Keratinocyte (primary cell): Measurements from ENCODE around the gene DNAH11. TPM values are rescaled to one million over a fixed set of nuclear protein-coding genes. Genes with fewer than 3 reads are reported as not detected.

Source experiments
- DNase-seq: peaks from one replicate; pipeline ENCODE4 v3.0.0-alpha.2; 2011; ENCODE audit warnings: low read depth, missing footprints, low spot score
- FAIRE-seq: peaks from 2 replicates; lab custom pipeline; 2011; peaks lifted over from hg19 to GRCh38; lab: Jason Lieb, UNC
- H2AFZ ChIP-seq: 2 replicates; pipeline ENCODE4 v1.6.0; 2012; ENCODE audit warnings: low read length, control low read depth, inconsistent platforms; ENCODE audit not compliant: control insufficient read depth
- H3K27ac ChIP-seq: 2 replicates; pipeline ENCODE4 v1.5.1; 2011; ENCODE audit warnings: low read length; ENCODE audit not compliant: control insufficient read depth, insufficient read depth
- H3K27me3 ChIP-seq: 3 replicates; pipeline ENCODE4 v1.6.0; 2011; ENCODE audit warnings: low read length; ENCODE audit not compliant: control insufficient read depth, insufficient read depth; ENCODE audit errors: extremely low read depth
- H3K36me3 ChIP-seq, 2 experiments: 2 replicates in 1 of 2; 3 replicates in 1 of 2; pipeline ENCODE4 v1.5.1; 2011; ENCODE audit warnings: low read length in 2 of 2, mild to moderate bottlenecking in 1 of 2; ENCODE audit not compliant: control insufficient read depth in 2 of 2, insufficient read depth in 2 of 2; ENCODE audit errors: extremely low read depth in 1 of 2
- H3K4me1 ChIP-seq: 3 replicates; pipeline ENCODE4 v1.5.1; 2011; ENCODE audit warnings: low read length; ENCODE audit not compliant: control insufficient read depth, insufficient read depth; ENCODE audit errors: extremely low read depth
- H3K4me2 ChIP-seq: 3 replicates; pipeline ENCODE4 v1.6.0; 2011; ENCODE audit warnings: low read depth, low read length; ENCODE audit not compliant: control insufficient read depth, insufficient read depth; ENCODE audit errors: extremely low read depth
- H3K4me3 ChIP-seq, 3 experiments: fragments of 200-600 bp in 1 of 3; sonication (generic) in 1 of 3; 2 replicates in 2 of 3; 3 replicates in 1 of 3; pipeline ENCODE4 v1.5.1; 2011 to 2016; ENCODE audit warnings: low read length in 3 of 3, mild to moderate bottlenecking in 3 of 3, control low read depth in 2 of 3, inconsistent platforms in 1 of 3, low read depth in 1 of 3, mixed read lengths in 1 of 3, mixed run types in 1 of 3, moderate library complexity in 1 of 3; ENCODE audit not compliant: control insufficient read depth in 2 of 3, insufficient read depth in 2 of 3; ENCODE audit errors: extremely low read depth in 1 of 3
- H3K79me2 ChIP-seq: 2 replicates; pipeline ENCODE4 v1.6.0; 2012; ENCODE audit warnings: low read length; ENCODE audit not compliant: control insufficient read depth, insufficient read depth
- H3K9ac ChIP-seq: 3 replicates; pipeline ENCODE4 v1.6.0; 2011; ENCODE audit warnings: low read length; ENCODE audit not compliant: control insufficient read depth, insufficient read depth; ENCODE audit errors: extremely low read depth
- H3K9me1 ChIP-seq: 3 replicates; pipeline ENCODE4 v1.6.0; 2011; ENCODE audit warnings: low read length; ENCODE audit not compliant: control insufficient read depth, insufficient read depth; ENCODE audit errors: extremely low read depth
- H3K9me3 ChIP-seq: 2 replicates; pipeline ENCODE4 v1.5.1; 2012; ENCODE audit warnings: low read depth, low read length; ENCODE audit not compliant: control insufficient read depth
- H4K20me1 ChIP-seq: 3 replicates; pipeline ENCODE4 v1.6.0; 2011; ENCODE audit warnings: low read length; ENCODE audit not compliant: control insufficient read depth, insufficient read depth; ENCODE audit errors: extremely low read depth
- CTCF ChIP-seq, 3 experiments: IDR thresholded peaks in 1 of 3; conservative IDR thresholded peaks in 1 of 3; optimal IDR thresholded peaks in 1 of 3; 2 replicates in 2 of 3; 3 replicates in 1 of 3; pipeline versions ENCODE3 to v1.5.1; 2011; ENCODE audit warnings: low read length in 3 of 3, mild to moderate bottlenecking in 3 of 3, moderate library complexity in 2 of 3, control low read depth in 1 of 3, inconsistent platforms in 1 of 3; ENCODE audit not compliant: insufficient read depth in 2 of 3; ENCODE audit errors: extremely low read depth in 1 of 3
- EZH2 ChIP-seq: IDR thresholded peaks from one replicate; pipeline ENCODE4 v1.6.1; 2012; ENCODE audit warnings: inconsistent platforms, mild to moderate bottlenecking, low read length, moderate library complexity
- dilution Hi-C: fragments of 300-500 bp; cut with MboI; formaldehyde crosslinking; loops from one replicate; pipeline ENCODE4 v1.7.0; 2020; ENCODE audit warnings: low sequenced_read_pairs; ENCODE audit not compliant: extremely low pct_ligation_motif_present
- polyA plus RNA-seq, 5 experiments: library from polyadenylated mRNA; depleted of rRNA in 3 of 5; stranded (reverse) in 3 of 5; stranded (forward) in 1 of 5; unstranded in 1 of 5; fragments of >200 nt; gene quantifications; 1 replicate in 1 of 5; 2 replicates in 3 of 5; 3 replicates in 1 of 5; pipeline versions ENCODE4 v1.2.1 to v1.2.3, GENCODE V29; 2011 to 2012; ENCODE audit warnings: missing spikeins in 2 of 5, low read depth in 1 of 5, low replicate concordance in 1 of 5

Gene DNAH11
- polyA plus RNA-seq, 1 donor (not counting 4 experiments of a cell fraction or from before 2014, with no cell fraction given) = 0.21 TPM

- Histone ChIP-seq H3K4me2 (no peak overlapping the region), H3K27me3 (no peaks in the 10 kb centered on the region), H2AFZ (no peak overlapping the region), H3K4me3 (no peak overlapping the region), H3K36me3 (no peaks in the 10 kb centered on the region), H3K79me2 (peaks cover 4% of the 10 kb centered on the region), H3K9me3 (no peaks in the 10 kb centered on the region), H3K9ac (no peak overlapping the region), H3K4me1 (peaks cover 15% of the 10 kb centered on the region), H3K27ac (no peak overlapping the region), H3K9me1 (no peaks in the 10 kb centered on the region), H4K20me1 (no peaks in the 10 kb centered on the region)
- TF ChIP-seq CTCF (optimal IDR thresholded peaks at IDR 0.05 in 1 of 3, IDR thresholded peaks at IDR 0.05 in 1 of 3, conservative IDR thresholded peaks at IDR 0.05 in 1 of 3; ENCODE audit: extremely low read depth in 1 of 3, insufficient read depth in 2 of 3, low read length in 3 of 3) = no peak
- no peak for TF ChIP-seq EZH2
- dilution Hi-C loops = no loop called here
- FAIRE-seq = no peak
- no peak for DNase-seq
These were observed 405.1 kb downstream of the DNAH11 start for GRCh38 chr7:21947946-21948345.

GRCh38 chr7:21948364-21948763 lies 405.5 kb downstream of the DNAH11 start:
- Histone ChIP-seq H3K36me3 (no peaks in the 10 kb centered on the region), H3K9me1 (no peaks in the 10 kb centered on the region), H3K4me2 (no peak overlapping the region), H4K20me1 (no peaks in the 10 kb centered on the region), H2AFZ (no peak overlapping the region), H3K9ac (no peak overlapping the region), H3K27ac (no peak overlapping the region), H3K9me3 (no peaks in the 10 kb centered on the region), H3K4me1 (peaks cover 11% of the 10 kb centered on the region), H3K27me3 (no peaks in the 10 kb centered on the region), H3K4me3 (no peak overlapping the region), H3K79me2 (peaks cover under 1% of the 10 kb centered on the region)
- no peak for TF ChIP-seq EZH2
- TF ChIP-seq CTCF (optimal IDR thresholded peaks at IDR 0.05 in 1 of 3, IDR thresholded peaks at IDR 0.05 in 1 of 3, conservative IDR thresholded peaks at IDR 0.05 in 1 of 3; ENCODE audit: extremely low read depth in 1 of 3, insufficient read depth in 2 of 3, low read length in 3 of 3) = no peak
- FAIRE-seq (no peak), DNase-seq (no peak)
- dilution Hi-C loops = no loop called here
